CD4-positive, alpha-beta T cell treated with Interleukin-6 for 4 hours (primary cell): ENCODE data around the gene ADIG.

Source experiments
- DNase-seq: peaks from one replicate; pipeline ENCODE4 v3.0.0-alpha.2; 2020; ENCODE audit warnings: mixed read lengths

The ADIG gene

DNA sequence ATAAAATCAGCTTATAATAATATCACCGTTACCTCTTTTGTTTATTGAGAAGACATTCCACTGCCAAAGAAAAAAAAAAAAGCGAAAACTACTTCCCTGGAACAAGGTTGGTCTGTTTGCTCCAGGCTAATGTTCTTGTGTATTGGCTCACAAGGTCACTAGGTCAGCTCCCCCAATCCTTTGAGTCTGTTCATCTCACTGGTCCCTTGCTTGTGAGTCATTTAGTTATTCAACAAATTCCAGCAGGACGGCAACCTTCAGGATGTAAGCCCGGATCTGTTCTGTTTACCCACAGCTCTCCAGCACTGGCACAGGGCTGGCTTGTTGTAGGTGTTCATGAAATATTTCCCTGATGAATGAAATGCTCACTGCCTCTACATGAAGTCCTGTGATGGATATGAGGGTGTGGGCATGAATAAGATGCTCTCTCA is 23.9 kb downstream of the ADIG start:
- no peak for DNase-seq

- no peak for DNase-seq
Measured at GRCh38 chr20:38607351-38607750, 26.4 kb downstream of the ADIG start.

DNA sequence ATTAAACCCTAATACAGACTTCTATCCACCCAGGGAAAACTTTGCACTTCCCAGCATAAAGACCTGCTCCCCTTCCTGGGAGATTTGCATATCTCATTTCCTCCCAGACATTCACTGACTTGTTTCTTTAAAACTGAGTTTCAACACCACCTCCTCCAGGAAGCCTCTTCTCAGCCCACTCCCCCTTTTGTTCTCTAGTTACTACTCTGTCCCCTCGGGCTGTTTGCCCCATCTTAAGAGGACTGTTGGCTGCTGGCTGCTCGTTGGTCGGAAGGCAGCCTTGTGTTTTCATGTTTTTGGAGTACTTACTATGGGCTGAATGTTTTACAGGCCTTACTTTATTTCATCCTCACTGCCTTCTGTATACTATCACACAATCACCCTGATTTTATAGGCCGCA is 27.2 kb downstream of the ADIG start:
- no peak for DNase-seq

DNA sequence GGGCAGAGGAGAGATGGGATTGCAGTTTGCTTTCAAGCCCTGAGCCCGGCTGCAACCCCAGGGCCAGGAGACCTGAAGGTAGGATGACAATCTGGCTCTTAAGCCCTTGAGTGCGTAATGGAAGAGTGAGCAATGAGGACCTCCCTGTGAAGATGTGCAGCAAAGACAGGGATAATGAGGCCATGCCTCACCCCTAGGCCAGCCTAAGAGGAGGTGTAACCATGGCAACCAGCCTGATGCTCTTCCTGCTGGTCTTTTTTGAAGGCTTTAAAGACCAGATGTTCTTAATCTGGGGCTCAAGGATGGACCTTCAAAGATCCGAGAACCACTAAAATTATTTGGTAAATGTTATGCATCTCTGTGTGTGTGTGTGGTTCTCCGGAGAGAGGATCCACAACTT is 28.8 kb downstream of the ADIG start:
- DNase-seq, result no peak

DNA sequence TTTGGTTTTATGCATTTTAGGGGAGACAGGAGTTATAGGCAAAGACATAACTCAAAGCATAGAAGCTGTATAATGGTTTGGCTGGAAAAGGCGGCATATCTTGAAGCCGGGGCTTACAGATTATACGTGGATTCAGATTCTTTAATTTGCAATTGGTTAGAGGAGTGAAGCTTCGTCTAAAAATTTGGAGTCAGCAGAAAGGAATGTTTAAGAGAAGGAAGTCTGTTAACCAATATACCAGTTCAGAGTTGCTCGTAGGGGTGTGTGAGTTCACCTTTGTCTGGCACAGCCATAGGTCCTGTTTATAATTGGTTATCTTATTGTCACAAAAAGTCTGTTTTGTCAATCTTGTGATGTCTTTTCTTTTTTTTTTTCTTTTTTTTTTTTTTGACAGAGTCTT is 29.5 kb downstream of the ADIG start:
- no peak for DNase-seq

- DNase-seq, result no peak
Measured at GRCh38 chr20:38612751-38613515, 31.9 kb downstream of the ADIG start.

- DNase-seq, result no peak
Measured at GRCh38 chr20:38615283-38615682, 34.3 kb downstream of the ADIG start.

GRCh38 chr20:38616457-38616856 is 35.5 kb downstream of the ADIG start:
- no peak for DNase-seq

- DNase-seq, result no peak
Measured at GRCh38 chr20:38617011-38617829, 36.2 kb downstream of the ADIG start.

- DNase-seq, result no peak
Measured at GRCh38 chr20:38617830-38618196, 36.8 kb downstream of the ADIG start.

- no peak for DNase-seq
Measured at GRCh38 chr20:38620441-38620840, 39.4 kb downstream of the ADIG start.

DNA sequence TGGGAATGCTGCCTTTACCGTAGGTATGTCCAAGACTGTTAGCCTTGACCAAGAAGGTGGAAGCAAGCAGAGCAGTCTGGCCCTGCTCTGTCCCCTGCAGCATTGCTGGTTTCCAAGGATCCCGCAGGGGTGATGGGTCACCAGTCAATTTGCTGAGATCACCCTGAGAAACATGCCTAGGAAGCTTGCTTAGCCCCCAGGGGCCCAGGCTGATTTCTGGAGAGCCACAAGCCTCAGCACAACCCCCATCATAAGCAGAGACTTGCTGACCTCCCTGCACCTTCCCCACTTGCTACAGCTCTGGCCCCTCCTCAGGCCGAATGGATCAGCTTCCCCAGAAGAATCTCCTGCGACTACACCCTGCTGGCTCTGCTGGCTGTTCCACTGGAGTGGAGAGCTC is 42.1 kb downstream of the ADIG start:
- no peak for DNase-seq

GRCh38 chr20:38624084-38624483 is 43.1 kb downstream of the ADIG start:
- DNase-seq, result no peak

GRCh38 chr20:38625896-38626295 is 44.9 kb downstream of the ADIG start:
- no peak for DNase-seq

GRCh38 chr20:38626921-38627659 is 46.1 kb downstream of the ADIG start:
- DNase-seq, result no peak

- no peak for DNase-seq
Measured at GRCh38 chr20:38628580-38629470, 47.8 kb downstream of the ADIG start.

- DNase-seq, result no peak
Measured at GRCh38 chr20:38629979-38630378, 49.0 kb downstream of the ADIG start.

GRCh38 chr20:38630727-38631126 is 49.7 kb downstream of the ADIG start:
- DNase-seq, result no peak

- DNase-seq, result no peak
Measured at GRCh38 chr20:38631155-38632022, 50.4 kb downstream of the ADIG start.

DNA sequence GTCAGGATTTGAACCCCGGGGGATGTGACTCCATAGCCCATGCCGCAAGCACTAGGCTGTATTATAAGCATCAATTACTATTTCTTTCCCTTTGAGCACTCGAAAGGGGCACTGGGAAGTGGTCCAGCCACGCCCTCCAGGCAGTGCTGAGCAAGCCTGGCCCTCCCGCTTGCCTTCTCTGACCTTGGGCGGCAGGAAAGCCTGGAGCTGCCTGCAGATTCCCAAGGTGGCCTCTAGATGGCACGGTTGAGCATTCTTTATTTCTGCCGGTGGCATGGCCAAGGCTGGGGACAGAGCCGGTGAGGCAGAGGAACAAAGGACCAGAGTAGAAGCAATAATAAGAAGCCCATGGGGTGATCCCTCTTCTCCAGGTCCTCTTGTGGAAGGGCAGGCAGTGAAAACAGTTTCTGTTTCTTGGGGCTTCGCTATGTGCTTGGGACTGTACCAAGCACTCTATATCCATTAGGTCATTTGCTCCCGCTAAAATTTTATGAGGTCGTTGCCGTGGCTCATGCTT is 52.6 kb downstream of the ADIG start:
- DNase-seq, result peak; percentile 61

GRCh38 chr20:38635721-38636288 is 54.8 kb downstream of the ADIG start:
- no peak for DNase-seq
